Glutamatergic neuron (in vitro differentiated cells): Measurements from ENCODE around the gene TRPM1. TPM values are rescaled to one million over a fixed set of nuclear protein-coding genes. Genes with fewer than 3 reads are reported as not detected.

Experiments
- DNase-seq: peaks from one replicate; pipeline ENCODE4 v3.0.0; 2022
- H3K27ac Mint-ChIP-seq: one replicate; pipeline ENCODE4 v1.8.0; 2020; ENCODE audit warnings: mild to moderate bottlenecking, mixed read lengths, inconsistent platforms; ENCODE audit not compliant: unreplicated experiment
- H3K27me3 Mint-ChIP-seq: one replicate; pipeline ENCODE4 v1.8.0; 2020; ENCODE audit warnings: mild to moderate bottlenecking, moderate library complexity, mixed read lengths, inconsistent platforms; ENCODE audit not compliant: unreplicated experiment
- H3K36me3 Mint-ChIP-seq: one replicate; pipeline ENCODE4 v1.8.0; 2020; ENCODE audit warnings: mild to moderate bottlenecking, mixed read lengths, inconsistent platforms; ENCODE audit not compliant: unreplicated experiment
- H3K4me1 Mint-ChIP-seq: one replicate; pipeline ENCODE4 v1.8.0; 2020; ENCODE audit warnings: mild to moderate bottlenecking, low read depth, mixed read lengths, inconsistent platforms; ENCODE audit not compliant: unreplicated experiment
- H3K4me3 Mint-ChIP-seq: one replicate; pipeline ENCODE4 v1.8.0; 2020; ENCODE audit warnings: mild to moderate bottlenecking, mixed read lengths, inconsistent platforms; ENCODE audit not compliant: unreplicated experiment
- H3K9me3 Mint-ChIP-seq: one replicate; pipeline ENCODE4 v1.8.0; 2020; ENCODE audit warnings: mild to moderate bottlenecking, moderate library complexity, mixed read lengths, inconsistent platforms; ENCODE audit not compliant: unreplicated experiment
- CTCF ChIP-seq: fragments of 200-600 bp; sonication (generic); IDR thresholded peaks from one replicate; pipeline ENCODE4 v1.5.0; 2021; ENCODE audit not compliant: partially characterized antibody, unreplicated experiment
- total RNA-seq: library from RNA; stranded (reverse); fragmentation: NEBNext Ultra II Directional; extraction: Animal tissue kit (Norgen Biotek cat#: 25700); gene quantifications from one replicate; pipeline ENCODE4 v1.2.1, GENCODE V29; 2021; ENCODE audit not compliant: unreplicated experiment

Gene TRPM1
- total RNA-seq, 1 donor from 2014 or later = not detected

GRCh38 chr15:31039961-31040360 is 61.6 kb downstream of the TRPM1 start:
- Mint-ChIP-seq H3K27me3 (peaks cover 6% of the 10 kb centered on the region), H3K27ac (no peak overlapping the region), H3K9me3 (peaks cover 2% of the 10 kb centered on the region), H3K4me1 (peaks cover 2% of the 10 kb centered on the region), H3K4me3 (no peak overlapping the region), H3K36me3 (no peaks in the 10 kb centered on the region)
- no peak for DNase-seq
- no peak for TF ChIP-seq CTCF

GRCh38 chr15:31037731-31038477 is 63.6 kb downstream of the TRPM1 start:
- Mint-ChIP-seq H3K9me3 (peaks cover 2% of the 10 kb centered on the region), H3K4me1 (peaks cover 2% of the 10 kb centered on the region), H3K27me3 (peaks cover 6% of the 10 kb centered on the region), H3K27ac (no peak overlapping the region), H3K4me3 (no peak overlapping the region), H3K36me3 (no peaks in the 10 kb centered on the region)
- TF ChIP-seq CTCF = no peak
- DNase-seq = no peak

GRCh38 chr15:31036783-31037182 is 64.7 kb downstream of the TRPM1 start:
- no peak overlapping the region for H3K4me3 Mint-ChIP-seq
- peaks cover 6% of the 10 kb centered on the region for H3K27me3 Mint-ChIP-seq
- peaks cover 2% of the 10 kb centered on the region for H3K4me1 Mint-ChIP-seq
- H3K27ac Mint-ChIP-seq = no peak overlapping the region
- H3K9me3 Mint-ChIP-seq = peaks cover 2% of the 10 kb centered on the region
- H3K36me3 Mint-ChIP-seq = no peaks in the 10 kb centered on the region
- DNase-seq = no peak
- TF ChIP-seq CTCF = no peak

- no peak for TF ChIP-seq CTCF
- no peak for DNase-seq
- H3K4me3 Mint-ChIP-seq = no peak overlapping the region
- peaks cover 3% of the 10 kb centered on the region for H3K27me3 Mint-ChIP-seq
- peaks cover 2% of the 10 kb centered on the region for H3K4me1 Mint-ChIP-seq
- no peaks in the 10 kb centered on the region for H3K36me3 Mint-ChIP-seq
- no peak overlapping the region for H3K27ac Mint-ChIP-seq
- H3K9me3 Mint-ChIP-seq = peaks cover 2% of the 10 kb centered on the region
Measured at GRCh38 chr15:31035610-31036009, 65.9 kb downstream of the TRPM1 start.

- Mint-ChIP-seq H3K27ac (no peak overlapping the region), H3K36me3 (no peaks in the 10 kb centered on the region), H3K9me3 (no peaks in the 10 kb centered on the region), H3K4me1 (peaks cover 2% of the 10 kb centered on the region), H3K27me3 (peaks cover 3% of the 10 kb centered on the region), H3K4me3 (no peak overlapping the region)
- no peak for TF ChIP-seq CTCF
- no peak for DNase-seq
Measured at GRCh38 chr15:31034152-31034551, 67.4 kb downstream of the TRPM1 start.
